Suppressor macrophage treated with lipopolysaccharide for 4 hours (primary cell): ENCODE results near the gene TSKU.

Experiments used
- DNase-seq: peaks from one replicate; pipeline ENCODE4 v3.0.0-alpha.2; 2020

TSKU gene, protein sequence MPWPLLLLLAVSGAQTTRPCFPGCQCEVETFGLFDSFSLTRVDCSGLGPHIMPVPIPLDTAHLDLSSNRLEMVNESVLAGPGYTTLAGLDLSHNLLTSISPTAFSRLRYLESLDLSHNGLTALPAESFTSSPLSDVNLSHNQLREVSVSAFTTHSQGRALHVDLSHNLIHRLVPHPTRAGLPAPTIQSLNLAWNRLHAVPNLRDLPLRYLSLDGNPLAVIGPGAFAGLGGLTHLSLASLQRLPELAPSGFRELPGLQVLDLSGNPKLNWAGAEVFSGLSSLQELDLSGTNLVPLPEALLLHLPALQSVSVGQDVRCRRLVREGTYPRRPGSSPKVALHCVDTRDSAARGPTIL

DNA sequence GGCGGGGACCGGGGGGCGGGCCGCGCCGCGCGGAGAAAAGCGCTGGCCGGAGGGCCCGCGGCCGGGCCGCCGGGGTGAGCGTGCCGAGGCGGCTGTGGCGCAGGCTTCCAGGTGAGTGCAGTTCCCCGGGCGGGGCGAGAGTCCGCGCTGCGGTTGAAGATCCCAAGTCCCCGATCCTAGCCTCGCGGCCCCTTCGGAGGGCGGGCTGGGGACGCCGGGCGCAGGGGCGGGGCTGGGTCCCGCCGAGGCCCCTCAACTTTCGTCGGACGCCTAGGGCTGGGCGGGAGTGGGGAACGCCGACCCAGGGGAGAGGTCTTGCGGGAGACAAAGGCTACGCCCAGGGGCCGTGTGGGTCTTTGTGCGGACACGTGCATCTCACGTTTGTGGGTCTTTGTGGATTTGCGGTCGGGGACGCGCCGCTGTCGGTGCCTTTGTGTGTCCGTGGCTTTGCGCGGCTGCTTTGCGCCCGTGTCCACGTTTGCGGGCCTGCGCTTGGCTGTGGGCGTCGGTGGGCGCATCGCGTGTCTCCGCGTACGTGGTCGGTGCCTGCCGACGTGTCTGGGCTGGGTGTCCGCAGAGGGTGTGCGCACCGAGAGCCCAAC is at the start of gene TSKU:
TSS of gene TSKU (plus strand) at position 63 of the 602 bp plus-strand sequence. CDS start 12,261 bp downstream, outside the sequence.
- no peak for DNase-seq

- peak; percentile 84 for DNase-seq
Observed at GRCh38 chr11:76733906-76734305, 49.2 kb upstream of the TSKU start.

DNA sequence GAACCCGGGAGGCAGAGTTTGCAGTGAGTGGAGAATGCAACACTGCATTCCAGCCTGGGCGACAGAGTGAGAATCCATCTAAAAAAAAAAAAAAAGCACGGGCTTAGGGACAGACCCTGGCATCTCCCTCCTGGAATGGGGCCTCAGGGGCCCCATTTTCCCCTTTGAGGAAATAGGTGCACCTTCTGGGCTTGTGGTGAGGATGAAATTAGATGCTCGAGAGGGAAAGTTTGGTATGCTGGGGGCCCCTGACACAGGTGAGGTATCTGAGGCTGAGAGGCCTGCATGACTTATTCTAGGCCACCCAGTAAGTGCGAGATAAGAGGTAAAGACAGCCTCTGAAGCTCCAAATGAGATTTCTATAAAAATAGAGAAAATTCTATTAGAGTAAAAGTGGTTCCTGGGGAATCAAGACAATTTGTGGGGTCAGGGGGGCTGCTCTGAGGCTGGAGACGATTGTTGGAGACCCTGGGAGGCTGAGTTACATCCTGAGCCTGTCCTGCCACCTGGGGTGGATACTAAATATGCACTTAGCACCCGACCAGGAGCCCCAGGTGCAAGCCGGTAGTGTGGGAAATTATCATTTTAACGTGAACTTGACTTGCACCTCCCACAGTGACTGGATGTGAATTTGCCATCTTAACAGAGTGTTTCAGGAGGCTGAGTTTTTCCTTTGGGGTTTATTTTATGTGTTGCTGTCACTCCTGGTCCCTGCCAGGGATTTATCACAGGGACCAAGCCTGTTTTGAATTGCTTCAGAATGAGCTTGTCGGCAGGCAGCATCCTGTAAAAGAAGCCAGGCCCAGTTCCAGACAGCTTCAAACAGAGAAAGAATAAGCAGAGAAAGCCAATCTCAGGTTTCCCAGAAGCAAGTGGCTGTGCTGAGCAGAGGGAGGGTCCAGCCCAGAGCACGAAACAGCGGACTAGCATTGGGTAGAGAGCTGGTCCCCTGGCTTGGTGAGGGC is 48.4 kb upstream of the TSKU start:
- DNase-seq: no peak

- DNase-seq: no peak
Observed at GRCh38 chr11:76735841-76736240, 47.3 kb upstream of the TSKU start.

DNA sequence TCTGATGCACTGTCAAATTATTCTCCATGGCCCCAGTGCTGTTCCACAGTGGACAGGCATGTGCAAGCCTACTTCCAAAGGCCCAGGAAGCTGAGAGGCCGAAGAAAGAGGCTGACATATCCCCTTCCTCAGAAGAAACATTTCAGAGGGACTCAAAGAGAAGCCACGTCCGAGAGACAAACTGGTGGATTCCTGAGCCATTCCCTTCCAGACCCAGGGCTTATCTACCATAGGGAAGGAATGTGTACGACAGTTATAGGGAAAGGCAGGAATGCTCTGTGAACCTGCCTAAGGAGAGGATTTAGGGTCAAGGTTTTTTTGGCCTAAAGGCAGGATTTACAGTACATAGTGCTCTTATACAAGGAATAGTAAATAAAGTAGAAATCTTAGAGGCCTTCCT is 46.9 kb upstream of the TSKU start:
- no peak for DNase-seq

DNA sequence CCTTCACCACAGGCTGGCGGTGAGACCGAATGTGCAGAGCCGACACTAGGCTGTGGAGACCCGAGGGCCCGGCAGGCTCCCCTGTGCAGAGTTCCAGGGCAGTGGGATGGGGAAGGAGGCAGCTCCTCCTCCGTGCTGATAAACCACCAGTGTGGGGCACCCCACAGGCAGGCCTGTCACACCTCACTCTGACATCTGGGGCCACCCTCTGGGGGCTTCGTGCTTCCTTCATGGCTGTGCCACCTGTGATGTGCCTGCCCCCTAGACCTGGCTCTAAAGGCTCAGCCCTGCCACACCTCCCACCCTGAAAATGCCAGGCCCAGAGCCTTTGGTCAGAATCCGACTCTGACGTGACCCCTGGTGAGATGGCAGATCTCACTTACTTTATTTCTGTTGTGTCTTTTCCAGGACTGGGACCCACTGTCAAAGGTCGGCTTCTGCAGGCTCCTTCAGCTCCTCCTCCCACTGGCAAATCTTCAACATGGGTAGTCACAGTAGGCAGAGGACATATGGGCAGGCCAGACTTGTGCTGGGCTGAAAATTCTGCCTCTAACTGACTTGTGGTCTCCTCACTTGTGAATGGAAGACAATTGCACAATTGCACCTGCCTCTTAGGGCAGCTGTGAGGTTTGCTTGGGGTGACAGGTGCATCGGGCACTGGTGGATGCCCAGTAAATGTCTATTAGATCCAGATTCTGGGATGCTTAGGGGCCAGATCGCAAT is 46.2 kb upstream of the TSKU start:
- no peak for DNase-seq

GRCh38 chr11:76738618-76739240 is 44.4 kb upstream of the TSKU start:
- DNase-seq: no peak

GRCh38 chr11:76739798-76740197 is 43.4 kb upstream of the TSKU start:
- DNase-seq: no peak

DNA sequence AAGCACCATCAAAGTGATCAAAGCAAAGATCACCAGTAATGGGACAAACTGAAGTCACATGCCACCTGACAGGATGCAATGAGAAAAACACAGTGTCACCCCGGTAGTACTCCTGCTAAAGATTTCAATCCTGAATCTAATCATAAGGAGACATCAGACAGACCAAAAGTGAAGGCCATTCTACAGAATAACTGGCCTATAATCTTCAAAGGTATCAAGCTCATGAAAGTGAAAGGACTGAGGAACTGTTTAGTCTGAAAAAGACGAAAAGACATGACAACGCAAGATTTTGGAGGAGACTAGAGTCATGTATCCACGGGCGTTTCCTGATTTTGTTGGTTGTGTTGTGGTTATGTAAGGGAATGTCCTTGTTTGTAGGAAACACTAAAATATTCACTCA is 42.4 kb upstream of the TSKU start:
- peak; percentile 27 for DNase-seq

GRCh38 chr11:76742902-76743301 is 40.3 kb upstream of the TSKU start:
- no peak for DNase-seq

GRCh38 chr11:76744186-76745043 is 38.7 kb upstream of the TSKU start:
- peak; percentile 84 for DNase-seq

GRCh38 chr11:76745044-76745376 is 38.1 kb upstream of the TSKU start:
- no peak for DNase-seq

DNA sequence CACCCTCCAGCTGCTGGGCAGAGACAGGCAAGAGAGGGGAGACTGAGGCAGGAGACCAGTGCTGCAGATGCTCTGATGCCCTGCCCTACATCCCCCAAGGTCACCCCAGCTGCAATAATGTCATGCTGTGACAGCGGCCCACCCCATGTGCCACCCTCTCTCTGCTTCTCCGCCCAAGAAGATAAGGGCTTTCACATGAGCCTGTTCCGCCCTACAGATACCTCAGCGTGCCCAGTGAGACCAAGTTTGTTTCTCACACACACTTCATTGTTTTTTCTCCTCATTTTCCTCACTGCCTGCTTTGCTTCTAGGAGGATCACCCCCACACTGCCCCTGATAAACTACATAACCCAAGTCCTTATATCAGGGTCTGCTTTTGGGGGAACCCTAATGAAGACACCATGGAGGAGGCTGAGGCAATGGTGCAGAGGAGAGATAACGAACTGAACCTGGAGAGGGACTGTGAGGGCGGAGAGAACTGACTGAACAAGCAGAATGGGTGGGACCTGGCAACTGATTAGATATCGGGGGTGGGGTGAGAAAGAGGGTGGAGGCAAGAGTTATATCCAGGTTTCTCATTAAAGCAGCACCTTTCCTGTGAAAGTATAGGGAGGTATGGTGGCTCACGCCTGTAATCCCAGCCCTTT is 37.5 kb upstream of the TSKU start:
- DNase-seq: no peak

DNA sequence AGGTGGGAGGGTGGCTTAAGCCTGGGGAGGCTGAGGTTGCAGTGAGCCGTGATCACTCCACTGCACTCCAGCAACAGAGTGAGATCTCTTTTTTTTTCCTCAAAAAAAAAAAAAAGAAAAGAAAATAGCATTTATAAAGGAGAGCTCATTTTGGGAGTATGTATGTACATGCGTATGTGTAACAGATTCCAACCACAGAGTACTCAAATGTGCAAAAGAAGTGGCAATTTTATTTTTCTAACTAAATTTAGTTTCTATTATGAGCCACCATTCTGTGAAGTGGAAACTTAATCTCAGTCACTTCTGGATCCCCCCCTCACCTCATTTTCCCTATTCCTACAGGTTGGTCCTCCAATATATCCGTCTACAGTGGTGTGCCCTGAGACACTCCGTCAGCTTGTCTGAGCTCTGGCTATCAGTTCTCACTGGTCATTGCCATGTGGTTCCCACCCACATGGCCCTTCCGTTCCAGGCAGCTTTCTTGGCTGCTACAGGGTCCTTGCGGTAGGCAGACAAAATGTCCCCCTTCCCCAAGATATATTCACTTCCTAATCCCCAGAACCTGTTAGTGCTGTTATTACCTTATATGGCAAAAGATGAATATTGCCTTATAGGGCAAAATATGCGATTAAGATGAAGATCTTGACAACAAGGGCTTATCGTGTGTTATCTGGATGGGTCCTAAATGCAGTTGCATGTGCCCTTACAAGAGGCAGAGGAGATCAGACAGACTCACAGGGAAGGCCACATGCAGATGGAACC is 35.8 kb upstream of the TSKU start:
- no peak for DNase-seq

- no peak for DNase-seq
Observed at GRCh38 chr11:76747915-76748860, 35.0 kb upstream of the TSKU start.

DNA sequence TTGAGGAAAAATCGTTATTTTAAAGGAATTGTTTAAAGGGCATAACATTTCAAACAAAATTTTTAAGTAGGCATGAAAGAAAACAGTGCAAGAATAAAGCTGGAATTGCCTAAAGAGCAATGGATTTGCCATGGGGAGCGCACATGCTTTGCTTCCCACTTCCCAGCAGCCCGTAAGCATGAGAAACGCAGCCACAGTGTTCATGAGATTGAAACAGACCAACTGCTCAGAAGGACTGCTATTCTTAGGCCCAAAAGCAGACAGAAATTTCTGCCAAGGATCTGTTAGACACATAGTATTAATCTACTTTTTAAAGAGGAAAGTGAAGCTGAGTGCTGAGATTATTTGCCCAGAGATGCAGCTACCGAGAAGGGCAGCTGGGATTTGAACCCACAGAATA is 34.2 kb upstream of the TSKU start:
- no peak for DNase-seq

- no peak for DNase-seq
Observed at GRCh38 chr11:76750067-76750466, 33.1 kb upstream of the TSKU start.

GRCh38 chr11:76750746-76751145 is 32.4 kb upstream of the TSKU start:
- no peak for DNase-seq
